Hematopoietic multipotent progenitor cell treated with erythropoietin and hydrocortisone succinate and interleukin-3 and kit ligand, for 8 days (in vitro differentiated cells): ENCODE results near the gene MRPL38.
A peak's percentile ranks its signal among the peaks of the same experiment; 100 is the strongest.

ENCODE experiments used
- DNase-seq: peaks from one replicate; pipeline ENCODE4 v3.0.0-alpha.2; 2015

Gene MRPL38

DNA sequence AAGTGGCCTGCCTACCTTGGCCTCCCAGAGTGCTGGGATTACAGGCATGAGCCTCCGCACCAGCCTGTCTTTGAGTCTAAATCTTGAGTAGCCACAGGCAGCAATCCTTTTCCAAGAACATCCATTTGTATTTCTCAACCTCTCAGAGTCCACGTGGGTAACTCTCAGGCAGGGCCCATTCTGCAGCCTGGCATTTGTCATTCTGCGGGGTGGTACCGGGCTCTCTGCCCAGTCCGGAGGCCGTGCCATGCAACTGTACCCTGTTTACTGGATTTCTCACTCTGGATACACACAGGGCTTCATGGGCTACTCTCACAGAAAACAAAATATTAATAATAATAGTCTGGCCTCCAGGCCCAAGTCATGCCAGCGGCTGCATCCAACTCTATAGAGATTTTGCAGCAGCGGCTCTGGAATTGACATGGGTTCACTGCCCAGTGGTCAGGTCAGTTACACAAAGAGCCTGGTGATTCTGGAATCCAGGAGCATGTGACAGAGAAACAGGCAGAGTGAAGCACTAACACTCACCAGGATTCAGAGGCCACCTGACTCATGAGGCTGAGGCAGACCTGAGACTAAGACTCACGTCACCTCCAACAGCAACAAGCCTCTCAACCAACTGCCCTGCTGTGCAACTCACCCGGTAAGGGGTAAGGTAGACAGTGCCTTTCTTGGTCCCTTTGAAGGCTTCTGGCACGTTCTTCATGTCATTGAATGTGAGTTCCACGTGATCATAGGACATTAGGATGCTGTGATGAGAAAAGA is 53.6 kb downstream of the MRPL38 start:
- no peak for DNase-seq

DNA sequence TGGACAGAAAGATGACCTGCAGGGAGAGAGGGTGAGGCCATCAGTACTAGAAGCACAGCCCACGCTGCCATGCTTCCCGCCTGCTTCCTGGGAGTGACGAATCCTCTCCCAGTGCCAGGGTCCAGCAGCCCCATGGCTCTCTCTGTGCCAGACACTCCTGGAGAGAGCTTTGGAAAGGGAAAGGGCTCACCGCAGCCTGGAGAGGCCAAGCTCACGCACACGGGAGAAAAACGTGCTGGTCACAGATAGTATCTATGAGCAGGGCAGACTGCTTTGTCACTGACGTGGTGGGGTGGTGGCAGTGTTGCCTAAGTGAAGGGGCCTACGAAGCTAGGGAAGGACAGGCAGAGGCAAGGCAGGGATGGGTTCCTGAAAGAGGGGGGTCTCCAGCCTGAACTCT is 55.0 kb downstream of the MRPL38 start:
- DNase-seq, result peak; percentile 66

DNA sequence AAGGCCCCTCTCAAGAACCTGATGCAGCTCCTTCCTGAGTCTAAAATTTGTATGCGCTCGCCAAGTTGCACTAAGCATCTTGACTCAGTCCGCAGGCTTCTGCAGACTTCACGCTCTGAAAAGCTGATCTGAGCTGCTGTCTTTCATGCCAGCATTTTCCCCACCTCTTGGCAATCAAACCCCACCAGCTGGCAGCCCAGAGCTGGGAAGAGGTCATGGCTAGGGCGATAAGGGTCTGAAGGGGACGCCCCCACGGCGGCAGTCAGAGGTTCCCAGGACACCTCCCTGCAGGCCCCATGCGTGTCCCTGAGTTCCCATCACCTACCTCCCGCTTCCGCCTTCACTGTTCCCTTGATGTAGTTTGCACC is 55.4 kb downstream of the MRPL38 start:
- peak; percentile 84 for DNase-seq
